ENCODE measurements around the gene PDCD6IP. TPM values are rescaled to one million over a fixed set of nuclear protein-coding genes. Genes with fewer than 3 reads are reported as not detected.

PDCD6IP gene
- polyA plus RNA-seq, 3 donors, result 88.8 to 100 (median 90.2) TPM

- no peaks in the 10 kb centered on the region for H3K36me3 ChIP-seq (replicated peaks in 1 of 2; ENCODE audit: control insufficient read depth in 1 of 2, insufficient read depth in 2 of 2, low read length in 2 of 2)
- intact Hi-C loops (cut with micrococcal nuclease), result loop anchor here in 1 of 2 donors (10.0 kb wide), 1 partner anchor 799 kb away; no protein-coding TSS in a partner anchor
- H3K4me3 ChIP-seq (replicated peaks in 1 of 3; ENCODE audit: low read depth in 2 of 3, low read length in 3 of 3), result no peak overlapping the region
- H3K79me2 ChIP-seq (ENCODE audit: insufficient read depth, low read length), result no peaks in the 10 kb centered on the region
- Mint-ChIP-seq H3K36me3 (no peaks in the 10 kb centered on the region), H3K9me3 (no peaks in the 10 kb centered on the region), H3K27me3 (ENCODE audit: low read depth in 3 of 3) (peaks cover 0 to 1% (median 0%) of the 10 kb centered on the region in 3 donors), H3K27ac (no peak overlapping the region), H3K4me1 (peaks cover 9% of the 10 kb centered on the region), H3K4me3 (no peak overlapping the region)
- H3K9me3 ChIP-seq (replicated peaks in 1 of 2; ENCODE audit: control insufficient read depth in 1 of 2, insufficient read depth in 1 of 2, low read length in 2 of 2), result no peaks in the 10 kb centered on the region
- TF ChIP-seq CTCF (IDR thresholded peaks at IDR 0.05), result no peak
- H3K4me1 ChIP-seq (ENCODE audit: control insufficient read depth in 1 of 2, insufficient read depth in 2 of 2, low read length in 2 of 2), result no peaks in the 10 kb centered on the region
- H4K20me1 ChIP-seq (ENCODE audit: insufficient read depth, low read length), result no peaks in the 10 kb centered on the region
- DNase-seq, result no peak
- 80% methylated on average over 6 of the region's 6 CpGs for WGBS (ENCODE audit: insufficient coverage)
- no peak overlapping the region for H2AFZ ChIP-seq (ENCODE audit: insufficient read depth, low read depth, low read length, poor library complexity, severe bottlenecking)
- no peak overlapping the region for H3K27ac ChIP-seq (ENCODE audit: low read depth in 1 of 2, low read length in 2 of 2)
- no peak overlapping the region for H3K9ac ChIP-seq (ENCODE audit: insufficient read depth, low read length, poor library complexity, severe bottlenecking)
- H3K4me2 ChIP-seq (replicated peaks; ENCODE audit: extremely low read depth, low read length, poor library complexity, severe bottlenecking), result no peak overlapping the region
- no peaks in the 10 kb centered on the region for H3K27me3 ChIP-seq (ENCODE audit: control insufficient read depth in 2 of 2, insufficient read depth in 2 of 2, low read length in 2 of 2)
Observed at GRCh38 chr3:33885496-33885895, 87.1 kb downstream of the PDCD6IP start.

- 100% methylated on average over 2 of the region's 2 CpGs for WGBS (ENCODE audit: insufficient coverage)
- H3K36me3 ChIP-seq (replicated peaks in 1 of 2; ENCODE audit: control insufficient read depth in 1 of 2, insufficient read depth in 2 of 2, low read length in 2 of 2), result no peaks in the 10 kb centered on the region
- no peaks in the 10 kb centered on the region for H3K4me1 ChIP-seq (ENCODE audit: control insufficient read depth in 1 of 2, insufficient read depth in 2 of 2, low read length in 2 of 2)
- intact Hi-C loops (cut with micrococcal nuclease), result loop anchor here in 1 of 2 donors (10.0 kb wide), 1 partner anchor 799 kb away; no protein-coding TSS in a partner anchor
- Mint-ChIP-seq H3K4me1 (peaks cover 9% of the 10 kb centered on the region), H3K36me3 (no peaks in the 10 kb centered on the region), H3K27me3 (ENCODE audit: low read depth in 3 of 3) (no peaks in the 10 kb centered on the region), H3K4me3 (no peak overlapping the region), H3K27ac (no peak overlapping the region), H3K9me3 (no peaks in the 10 kb centered on the region)
- no peak for DNase-seq
- no peaks in the 10 kb centered on the region for H3K79me2 ChIP-seq (ENCODE audit: insufficient read depth, low read length)
- no peak overlapping the region for H3K4me2 ChIP-seq (replicated peaks; ENCODE audit: extremely low read depth, low read length, poor library complexity, severe bottlenecking)
- no peak overlapping the region for H3K27ac ChIP-seq (ENCODE audit: low read depth in 1 of 2, low read length in 2 of 2)
- no peak overlapping the region for H2AFZ ChIP-seq (ENCODE audit: insufficient read depth, low read depth, low read length, poor library complexity, severe bottlenecking)
- H4K20me1 ChIP-seq (ENCODE audit: insufficient read depth, low read length), result no peaks in the 10 kb centered on the region
- no peak for TF ChIP-seq CTCF (IDR thresholded peaks at IDR 0.05)
- H3K9ac ChIP-seq (ENCODE audit: insufficient read depth, low read length, poor library complexity, severe bottlenecking), result no peak overlapping the region
- H3K27me3 ChIP-seq (ENCODE audit: control insufficient read depth in 2 of 2, insufficient read depth in 2 of 2, low read length in 2 of 2), result no peaks in the 10 kb centered on the region
- H3K4me3 ChIP-seq (replicated peaks in 1 of 3; ENCODE audit: low read depth in 2 of 3, low read length in 3 of 3), result no peak overlapping the region
- no peaks in the 10 kb centered on the region for H3K9me3 ChIP-seq (replicated peaks in 1 of 2; ENCODE audit: control insufficient read depth in 1 of 2, insufficient read depth in 1 of 2, low read length in 2 of 2)
Observed at GRCh38 chr3:33886015-33886414, 87.6 kb downstream of the PDCD6IP start.

Measured in CD14-positive monocyte (primary cell).